Astrocyte (in vitro differentiated cells and primary cell): Measurements from ENCODE around the gene ANTXR1. TPM values are rescaled to one million over a fixed set of nuclear protein-coding genes. Genes with fewer than 3 reads are reported as not detected.

Source experiments
- DNase-seq: peaks from one replicate; pipeline ENCODE4 v3.0.0-alpha.2; 2010; ENCODE audit warnings: low read depth
- FAIRE-seq: peaks from 2 replicates; lab custom pipeline; 2011; peaks lifted over from hg19 to GRCh38; lab: Jason Lieb, UNC
- H2AFZ ChIP-seq: 2 replicates; pipeline ENCODE4 v1.6.0; 2012; ENCODE audit warnings: low read depth, low read length, inconsistent platforms
- H3K27ac ChIP-seq: 2 replicates; pipeline ENCODE4 v1.5.1; 2011; ENCODE audit warnings: low read depth, low read length, inconsistent platforms
- H3K27me3 ChIP-seq: 2 replicates; pipeline ENCODE4 v1.6.0; 2011; ENCODE audit warnings: low read length, inconsistent platforms; ENCODE audit not compliant: insufficient read depth
- H3K36me3 ChIP-seq: 2 replicates; pipeline ENCODE4 v1.5.1; 2011; ENCODE audit warnings: low read length, inconsistent platforms; ENCODE audit not compliant: insufficient read depth
- H3K4me1 ChIP-seq: 2 replicates; pipeline ENCODE4 v1.5.1; 2011; ENCODE audit warnings: low read length, inconsistent platforms; ENCODE audit not compliant: insufficient read depth
- H3K4me2 ChIP-seq: 2 replicates; pipeline ENCODE4 v1.6.0; 2012; ENCODE audit warnings: low read length, inconsistent platforms
- H3K4me3 ChIP-seq: 2 replicates; pipeline ENCODE4 v1.5.1; 2011; ENCODE audit warnings: low read depth, mild to moderate bottlenecking, low read length, inconsistent platforms; ENCODE audit not compliant: insufficient read depth
- H3K79me2 ChIP-seq: 2 replicates; pipeline ENCODE4 v1.6.0; 2012; ENCODE audit warnings: mild to moderate bottlenecking, low read length, inconsistent platforms; ENCODE audit not compliant: insufficient read depth
- H3K9ac ChIP-seq: 2 replicates; pipeline ENCODE4 v1.6.0; 2012; ENCODE audit warnings: mild to moderate bottlenecking, low read length, inconsistent platforms
- H3K9me3 ChIP-seq: 2 replicates; pipeline ENCODE4 v1.5.1; 2012; ENCODE audit warnings: low read depth, mild to moderate bottlenecking, low read length, inconsistent platforms; ENCODE audit not compliant: insufficient read depth
- H4K20me1 ChIP-seq: 2 replicates; pipeline ENCODE4 v1.6.0; 2012; ENCODE audit warnings: low read length, inconsistent platforms; ENCODE audit not compliant: insufficient read depth
- H3K27ac Mint-ChIP-seq: one replicate; pipeline ENCODE4 v1.8.0; 2021; ENCODE audit warnings: mild to moderate bottlenecking, mixed read lengths; ENCODE audit not compliant: unreplicated experiment
- H3K27me3 Mint-ChIP-seq: one replicate; pipeline ENCODE4 v1.8.0; 2021; ENCODE audit warnings: low read depth, mixed read lengths; ENCODE audit not compliant: unreplicated experiment
- H3K36me3 Mint-ChIP-seq: one replicate; pipeline ENCODE4 v1.8.0; 2021; ENCODE audit warnings: low read depth, mixed read lengths; ENCODE audit not compliant: unreplicated experiment
- H3K4me1 Mint-ChIP-seq: one replicate; pipeline ENCODE4 v1.8.0; 2021; ENCODE audit warnings: low read depth, mixed read lengths; ENCODE audit not compliant: unreplicated experiment
- H3K4me3 Mint-ChIP-seq: one replicate; pipeline ENCODE4 v1.8.0; 2021; ENCODE audit warnings: mild to moderate bottlenecking, moderate library complexity, mixed read lengths; ENCODE audit not compliant: unreplicated experiment
- H3K9me3 Mint-ChIP-seq: one replicate; pipeline ENCODE4 v1.8.0; 2021; ENCODE audit warnings: mild to moderate bottlenecking, mixed read lengths; ENCODE audit not compliant: unreplicated experiment
- EZH2 ChIP-seq: IDR thresholded peaks from 2 replicates; pipeline ENCODE4 v1.6.1; 2012; ENCODE audit warnings: mild to moderate bottlenecking, low read length, inconsistent platforms; ENCODE audit not compliant: insufficient read depth
- total RNA-seq: library from RNA; stranded (reverse); gene quantifications from 2 replicates; pipeline ENCODE4 v1.2.1, GENCODE V29; 2021
- TF ChIP-seq, protein P1 (sequence below): IDR thresholded peaks from 2 replicates; pipeline ENCODE4 v1.5.1; 2011; ENCODE audit warnings: low read depth, mild to moderate bottlenecking, inconsistent platforms, low read length, moderate library complexity; ENCODE audit not compliant: insufficient read depth

ANTXR1 gene
- total RNA-seq, 1 donor from 2014 or later = 67.8 TPM

- no peak overlapping the region for H3K4me2 ChIP-seq
These were observed 120.9 kb downstream of the ANTXR1 start for GRCh38 chr2:69133898-69134297.

GRCh38 chr2:69134306-69134945 is 121.4 kb downstream of the ANTXR1 start:
- Histone ChIP-seq H3K4me2 (no peak overlapping the region), H2AFZ (no peak overlapping the region), H3K27ac (no peak overlapping the region), H3K9ac (no peak overlapping the region), H3K36me3 (peaks cover 4% of the 10 kb centered on the region), H3K4me1 (peaks cover 22% of the 10 kb centered on the region), H3K9me3 (no peaks in the 10 kb centered on the region), H4K20me1 (no peaks in the 10 kb centered on the region), H3K27me3 (no peaks in the 10 kb centered on the region), H3K79me2 (no peaks in the 10 kb centered on the region), H3K4me3 (no peak overlapping the region)
- DNase-seq (peak; percentile 32), FAIRE-seq (no peak)
- H3K36me3 Mint-ChIP-seq = peaks cover 5% of the 10 kb centered on the region
- H3K4me3 Mint-ChIP-seq = no peak overlapping the region
- peaks cover 29% of the 10 kb centered on the region for H3K4me1 Mint-ChIP-seq
- H3K9me3 Mint-ChIP-seq = no peaks in the 10 kb centered on the region
- no peak overlapping the region for H3K27ac Mint-ChIP-seq
- TF ChIP-seq EZH2 = no peak
- TF ChIP-seq, protein P1, sequence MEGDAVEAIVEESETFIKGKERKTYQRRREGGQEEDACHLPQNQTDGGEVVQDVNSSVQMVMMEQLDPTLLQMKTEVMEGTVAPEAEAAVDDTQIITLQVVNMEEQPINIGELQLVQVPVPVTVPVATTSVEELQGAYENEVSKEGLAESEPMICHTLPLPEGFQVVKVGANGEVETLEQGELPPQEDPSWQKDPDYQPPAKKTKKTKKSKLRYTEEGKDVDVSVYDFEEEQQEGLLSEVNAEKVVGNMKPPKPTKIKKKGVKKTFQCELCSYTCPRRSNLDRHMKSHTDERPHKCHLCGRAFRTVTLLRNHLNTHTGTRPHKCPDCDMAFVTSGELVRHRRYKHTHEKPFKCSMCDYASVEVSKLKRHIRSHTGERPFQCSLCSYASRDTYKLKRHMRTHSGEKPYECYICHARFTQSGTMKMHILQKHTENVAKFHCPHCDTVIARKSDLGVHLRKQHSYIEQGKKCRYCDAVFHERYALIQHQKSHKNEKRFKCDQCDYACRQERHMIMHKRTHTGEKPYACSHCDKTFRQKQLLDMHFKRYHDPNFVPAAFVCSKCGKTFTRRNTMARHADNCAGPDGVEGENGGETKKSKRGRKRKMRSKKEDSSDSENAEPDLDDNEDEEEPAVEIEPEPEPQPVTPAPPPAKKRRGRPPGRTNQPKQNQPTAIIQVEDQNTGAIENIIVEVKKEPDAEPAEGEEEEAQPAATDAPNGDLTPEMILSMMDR = no peak
- no peaks in the 10 kb centered on the region for H3K27me3 Mint-ChIP-seq

More at GRCh38 chr2:69133898-69134297, 120.9 kb downstream of the ANTXR1 start:
- FAIRE-seq = no peak
- H3K4me3 ChIP-seq = no peak overlapping the region
- no peaks in the 10 kb centered on the region for H3K79me2 ChIP-seq
- peaks cover 5% of the 10 kb centered on the region for H3K36me3 Mint-ChIP-seq
- H3K4me1 ChIP-seq = peaks cover 17% of the 10 kb centered on the region
- no peaks in the 10 kb centered on the region for H3K27me3 ChIP-seq
- peaks cover 24% of the 10 kb centered on the region for H3K4me1 Mint-ChIP-seq
- DNase-seq = no peak
- no peaks in the 10 kb centered on the region for H3K9me3 Mint-ChIP-seq
- no peak for TF ChIP-seq EZH2
- TF ChIP-seq, protein P1 = no peak
- no peak overlapping the region for H3K4me3 Mint-ChIP-seq
- H3K27ac Mint-ChIP-seq = no peak overlapping the region
- no peaks in the 10 kb centered on the region for H3K9me3 ChIP-seq
- no peaks in the 10 kb centered on the region for H4K20me1 ChIP-seq
- no peak overlapping the region for H3K27ac ChIP-seq
- no peak overlapping the region for H3K9ac ChIP-seq
- H2AFZ ChIP-seq = no peak overlapping the region
- no peaks in the 10 kb centered on the region for H3K27me3 Mint-ChIP-seq
- H3K36me3 ChIP-seq = peaks cover 4% of the 10 kb centered on the region

GRCh38 chr2:69138247-69138772 is 125.3 kb downstream of the ANTXR1 start:
- peak overlapping the region; percentile 81 for H3K4me2 ChIP-seq
- peak overlapping the region; percentile 13 for H3K4me3 Mint-ChIP-seq

More at GRCh38 chr2:69138247-69138772, 125.3 kb downstream of the ANTXR1 start:
- no peaks in the 10 kb centered on the region for H3K9me3 ChIP-seq
- Mint-ChIP-seq H3K27me3 (no peaks in the 10 kb centered on the region), H3K36me3 (peaks cover 8% of the 10 kb centered on the region), H3K9me3 (no peaks in the 10 kb centered on the region), H3K27ac (peak overlapping the region; percentile 96), H3K4me1 (peaks cover 36% of the 10 kb centered on the region)
- no peaks in the 10 kb centered on the region for H4K20me1 ChIP-seq
- no peaks in the 10 kb centered on the region for H3K79me2 ChIP-seq
- peak; percentile 90 for DNase-seq
- FAIRE-seq = peak; percentile 98
- H2AFZ ChIP-seq = no peak overlapping the region
- peak overlapping the region; percentile 78 for H3K27ac ChIP-seq
- TF ChIP-seq EZH2 = no peak
- TF ChIP-seq, protein P1 = no peak
- peak overlapping the region; percentile 62 for H3K9ac ChIP-seq
- no peaks in the 10 kb centered on the region for H3K36me3 ChIP-seq
- H3K4me3 ChIP-seq = peak overlapping the region; percentile 30
- no peaks in the 10 kb centered on the region for H3K27me3 ChIP-seq
- peaks cover 23% of the 10 kb centered on the region for H3K4me1 ChIP-seq
